Left colon (tissue), 2 donors: Measurements from ENCODE around the gene CSTPP1. TPM values are rescaled to one million over a fixed set of nuclear protein-coding genes. Genes with fewer than 3 reads are reported as not detected.
"Not testable (repeated sequence)": the region's sequence is repeated elsewhere in the genome, so short reads cannot be mapped to it uniquely, and the experiment has no call there.

Experiments used
- ATAC-seq: fragments of 200-7000 bp; cut with Tn5 transposase; one replicate; pipeline ENCODE4 v1.9.1; 2020; ENCODE audit warnings: mild to moderate bottlenecking, moderate library complexity
- DNase-seq, 2 donors: peaks; one replicate each; pipeline ENCODE4 v3.0.0-alpha.2; 2020
- intact Hi-C, 2 donors: fragments of 100-400 bp; cut with DNase I in 1 of 2; cut with micrococcal nuclease in 1 of 2; formaldehyde crosslinking; loops; one replicate each; pipeline versions ENCODE4 v1.11.2 to v1.14.0; 2022; cut with DNase I, micrococcal nuclease
- total RNA-seq, 2 donors: library from RNA; stranded (reverse); fragmentation: NEBNext Ultra II Directional; extraction: Animal tissue kit (Norgen Biotek cat#: 25700); gene quantifications; one replicate each; pipeline ENCODE4 v1.2.1, GENCODE V29; 2021
- donor health status: DM: no; HTN: no; CAD: no.
- donor health status: DM: yes; HTN: yes; CAD: no.

CSTPP1 gene
- total RNA-seq, 2 donors from 2014 or later: 27.7 to 34.8 TPM

- intact Hi-C loops: no loop called here
- ATAC-seq: peak; percentile 9
- no peak for DNase-seq
These were observed 169.0 kb downstream of the CSTPP1 start for GRCh38 chr11:47105541-47105940.

- peak; percentile 29 to 74 for DNase-seq
- ATAC-seq: peak; percentile 97
- intact Hi-C loops: no loop called here
These were observed 169.4 kb downstream of the CSTPP1 start for GRCh38 chr11:47105974-47106373.

DNA sequence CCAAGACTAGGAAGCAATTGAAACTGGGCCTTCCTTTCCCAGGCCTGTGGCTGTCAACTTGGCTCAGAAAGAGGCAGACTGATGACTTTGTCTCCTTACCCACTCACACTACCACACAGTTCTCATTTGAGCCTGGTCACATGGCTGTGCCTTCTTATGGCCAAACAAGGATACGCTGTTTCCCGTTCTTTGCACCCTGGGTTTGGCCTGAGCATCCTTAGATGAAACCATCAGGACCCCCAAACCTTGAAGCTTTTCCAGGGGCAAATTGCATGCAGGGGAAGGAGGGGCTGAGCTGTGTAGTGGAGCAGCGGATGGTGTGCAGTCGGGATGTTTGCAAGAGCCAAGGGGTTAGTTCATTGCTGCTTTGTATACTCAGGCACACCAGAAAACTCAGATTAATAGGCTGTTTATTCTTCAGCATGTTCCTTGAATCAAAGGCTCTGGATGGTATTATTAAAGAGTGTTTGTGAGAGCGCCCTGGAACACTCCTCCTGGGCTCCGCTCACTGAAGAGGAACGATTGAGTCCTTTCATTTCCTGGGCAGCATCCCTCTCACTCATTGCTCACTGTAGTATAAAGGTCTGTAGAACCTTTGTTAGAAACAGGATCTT is 170.3 kb downstream of the CSTPP1 start:
- intact Hi-C loops: no loop called here
- ATAC-seq: no peak
- peak in 1 of 2 donors; percentile 13 for DNase-seq

DNA sequence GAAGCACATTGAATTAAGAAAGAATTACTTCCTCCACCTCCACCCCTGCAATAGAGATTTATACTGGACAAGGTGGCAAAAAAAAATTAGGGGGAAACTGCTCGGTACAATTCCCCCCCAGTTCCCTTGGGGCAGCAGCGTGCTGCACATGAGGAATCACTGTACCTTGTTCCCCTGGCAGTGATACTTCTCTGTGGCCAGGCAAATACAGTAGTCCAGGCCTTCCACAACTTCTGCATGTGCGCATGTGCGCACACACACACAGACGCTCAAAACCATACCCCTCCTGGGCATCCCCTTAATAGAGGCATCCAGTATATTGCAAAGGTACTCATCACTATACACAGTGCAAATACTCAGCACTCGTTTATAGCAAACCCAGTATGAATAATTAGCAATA is 171.2 kb downstream of the CSTPP1 start:
- DNase-seq (no peak), ATAC-seq (no peak)
- intact Hi-C loops: no loop called here

GRCh38 chr11:47108214-47108613 is 171.7 kb downstream of the CSTPP1 start:
- ATAC-seq: no peak
- peak in 1 of 2 donors; percentile 18 for DNase-seq
- intact Hi-C loops: no loop called here

DNA sequence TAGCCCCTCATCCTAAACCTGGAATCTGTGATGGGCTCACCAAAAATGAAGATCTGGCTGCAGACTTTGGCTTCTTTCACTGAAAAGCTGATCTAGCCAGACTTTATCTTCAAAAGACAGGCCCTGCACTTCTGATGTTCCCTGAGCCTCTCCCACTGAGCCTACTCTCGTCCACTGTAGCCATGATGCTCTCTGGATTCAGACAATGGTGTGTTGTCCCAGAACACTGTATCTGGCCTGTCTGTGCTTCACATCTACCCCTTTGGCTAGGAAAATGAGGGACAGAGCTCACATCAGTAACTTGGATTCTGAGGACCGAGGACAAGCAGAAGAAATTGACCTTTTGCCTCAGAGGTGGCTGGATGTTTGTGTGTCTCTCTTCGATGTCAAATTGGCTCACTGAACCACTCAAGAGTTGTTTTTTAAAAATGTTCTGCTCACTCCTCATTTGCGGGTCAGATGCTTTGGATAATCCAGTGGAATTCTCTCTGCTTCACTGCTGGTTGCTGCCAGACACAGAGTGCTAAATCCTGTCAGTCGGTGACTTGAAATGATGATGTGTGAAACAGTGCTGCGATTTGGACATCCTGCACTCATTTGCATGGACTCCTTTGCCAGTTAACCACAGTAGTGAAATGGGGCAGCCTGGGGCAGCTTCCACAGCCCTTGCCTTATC is 172.6 kb downstream of the CSTPP1 start:
- intact Hi-C loops: no loop called here
- DNase-seq (no peak), ATAC-seq (no peak)

DNA sequence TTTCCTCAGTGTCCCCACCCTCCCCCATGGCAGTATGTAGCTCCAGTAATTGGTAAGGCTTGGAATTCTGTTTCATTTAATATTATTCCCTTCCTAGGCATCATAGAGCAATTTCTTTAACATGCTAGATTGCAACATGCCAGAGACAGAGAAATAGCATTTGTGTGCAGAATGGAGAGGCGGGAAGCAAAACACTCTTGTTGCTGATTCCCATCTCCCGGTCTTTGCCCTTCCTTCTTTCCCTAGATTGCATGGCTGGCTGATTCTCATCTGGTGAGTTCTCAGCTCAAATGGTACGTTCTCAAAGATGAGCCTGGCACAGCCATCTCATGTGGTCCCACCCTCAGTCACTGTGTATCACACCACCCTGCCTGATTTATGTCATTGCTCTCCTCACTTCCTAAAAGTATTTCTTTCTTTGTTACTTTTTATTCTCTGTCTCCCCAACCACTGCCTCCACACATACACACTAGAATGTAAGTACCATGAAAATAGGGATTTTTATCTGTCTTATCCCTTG is 173.2 kb downstream of the CSTPP1 start:
- intact Hi-C loops: no loop called here
- ATAC-seq (no peak), DNase-seq (no peak)

DNA sequence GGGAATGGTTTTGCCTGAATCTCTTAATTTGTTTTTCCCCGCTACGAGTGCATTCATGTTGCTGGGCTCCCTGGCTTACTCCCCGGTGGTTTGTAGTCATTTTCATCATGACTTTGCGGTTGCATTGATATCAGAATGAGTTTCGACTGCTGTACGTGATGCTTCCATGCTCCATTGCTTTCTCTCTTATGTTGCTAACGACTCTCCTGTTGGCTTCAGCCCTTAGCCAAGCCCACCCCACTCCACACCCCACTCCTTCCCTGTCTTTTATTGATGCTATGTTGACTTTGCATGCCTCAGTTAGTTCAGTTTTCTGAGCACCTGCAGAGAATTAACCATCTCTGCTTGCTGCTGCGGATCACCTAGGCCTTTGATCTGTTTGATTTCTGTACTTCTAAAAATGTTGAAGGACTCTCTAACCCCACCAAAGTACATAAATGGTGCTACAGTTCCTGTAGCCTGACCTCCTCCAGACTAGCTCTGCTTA is 174.8 kb downstream of the CSTPP1 start:
- ATAC-seq (peak; percentile 51), DNase-seq (no peak)

GRCh38 chr11:47112941-47113340 is 176.4 kb downstream of the CSTPP1 start:
- intact Hi-C loops: not testable (repeated sequence)

More for the DNA sequence above, 174.8 kb downstream of the CSTPP1 start:
- intact Hi-C loops: no loop called here

DNA sequence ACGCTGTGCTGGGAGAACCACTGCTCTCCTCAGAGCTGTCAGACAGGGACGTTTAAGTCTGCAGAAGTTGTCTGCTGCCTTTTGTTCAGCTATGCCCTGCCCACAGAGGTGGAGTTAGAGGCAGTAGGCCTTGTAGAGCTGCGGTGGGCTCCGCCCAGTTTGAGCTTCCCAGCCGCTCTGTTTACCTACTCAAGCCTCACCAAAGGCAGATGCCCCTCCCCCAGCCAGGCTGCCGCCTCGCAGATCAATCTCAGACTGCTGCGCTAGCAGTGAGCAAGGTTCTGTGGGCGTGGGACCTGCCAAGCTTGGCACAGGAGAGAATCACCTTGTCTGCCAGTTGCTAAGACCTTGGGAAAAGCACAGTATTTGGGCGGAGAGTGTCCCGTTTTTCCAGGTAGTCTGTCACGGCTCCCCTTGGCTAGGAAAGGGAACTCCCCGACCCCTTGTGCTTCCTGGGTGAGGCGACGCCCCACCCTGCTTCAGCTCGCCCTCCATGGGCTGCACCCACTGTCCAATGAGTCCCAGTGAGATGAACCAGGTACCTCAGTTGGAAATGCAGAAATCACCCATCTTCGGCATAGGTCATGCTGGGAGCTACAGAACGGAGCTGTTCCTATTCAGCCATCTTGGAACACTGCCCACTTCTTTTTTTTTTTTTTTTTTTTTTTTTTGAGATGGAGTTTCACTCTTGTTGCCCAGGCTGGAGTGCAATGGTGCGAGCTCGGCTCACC is 182.6 kb downstream of the CSTPP1 start:
- DNase-seq (peak; percentile 95 to 96), ATAC-seq (peak; percentile 94)
- intact Hi-C loops: not testable (repeated sequence)

More at GRCh38 chr11:47112941-47113340, 176.4 kb downstream of the CSTPP1 start:
- not testable (repeated sequence) for ATAC-seq, DNase-seq

GRCh38 chr11:47121056-47121455 is 184.5 kb downstream of the CSTPP1 start:
- DNase-seq: no peak
- intact Hi-C loops: no loop called here
- ATAC-seq: no peak

GRCh38 chr11:47121731-47122130 is 185.2 kb downstream of the CSTPP1 start:
- intact Hi-C loops: no loop called here
- DNase-seq (no peak), ATAC-seq (no peak)

DNA sequence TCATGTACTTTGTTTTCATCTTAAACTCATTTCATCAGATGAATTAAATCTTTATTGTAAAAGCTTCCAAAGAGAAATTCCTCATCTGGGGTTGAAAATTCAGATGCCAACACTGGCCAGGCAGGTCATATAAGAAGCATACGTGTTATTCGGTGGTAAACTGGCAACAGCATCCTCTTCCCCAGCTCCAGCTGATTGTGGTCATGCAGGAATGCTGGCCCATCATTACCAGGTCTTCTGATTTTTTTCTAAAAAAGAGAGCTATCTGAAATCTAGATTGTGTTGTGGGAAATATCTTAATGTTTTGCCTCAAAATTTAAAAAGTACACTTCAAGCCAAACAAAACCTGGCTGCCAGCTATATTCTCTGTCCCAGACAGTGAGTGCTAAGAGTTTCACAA is 186.5 kb downstream of the CSTPP1 start:
- intact Hi-C loops: no loop called here
- DNase-seq (no peak), ATAC-seq (no peak)

DNA sequence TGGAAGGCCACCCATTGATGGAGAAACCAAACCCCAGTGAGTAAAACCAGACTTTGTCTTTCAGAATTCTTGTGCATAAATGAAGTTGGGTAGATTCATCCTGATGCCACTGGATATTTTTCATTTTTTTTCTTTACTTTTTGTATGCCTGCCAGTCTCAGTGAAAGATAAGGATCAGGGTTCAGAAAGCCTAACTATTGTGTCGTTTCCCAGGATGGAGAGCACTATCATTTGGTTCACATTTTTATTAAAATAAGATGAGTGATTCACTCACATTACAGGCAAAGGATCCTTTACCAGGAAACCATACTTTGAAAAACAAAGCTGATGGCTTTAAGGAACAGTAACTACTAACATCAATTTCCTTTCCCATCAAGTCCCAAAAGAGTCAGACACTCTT is 188.1 kb downstream of the CSTPP1 start:
- ATAC-seq (no peak), DNase-seq (no peak)
- intact Hi-C loops: no loop called here

- intact Hi-C loops: no loop called here
- DNase-seq (no peak), ATAC-seq (no peak)
These were observed 188.5 kb downstream of the CSTPP1 start for GRCh38 chr11:47125083-47125482.

DNA sequence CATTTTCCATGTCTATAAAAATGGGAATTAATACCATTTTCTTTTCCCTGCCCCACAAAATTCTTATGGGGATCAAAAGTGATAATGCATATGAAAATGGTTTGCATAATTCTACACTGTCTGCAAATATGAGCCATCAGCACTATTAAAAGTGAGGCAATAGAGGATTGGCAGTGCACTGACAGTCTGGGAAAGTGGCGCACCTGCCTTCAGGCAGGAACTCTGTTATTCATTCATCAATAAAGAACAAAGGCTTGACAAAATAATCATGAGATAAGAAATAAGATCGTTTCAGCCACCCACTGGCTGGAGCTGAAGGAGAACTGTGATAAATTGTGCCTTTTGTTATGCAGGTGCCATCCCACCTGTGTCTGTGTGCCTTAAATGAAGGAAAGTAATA is 190.7 kb downstream of the CSTPP1 start:
- DNase-seq (no peak), ATAC-seq (peak; percentile 61)
- intact Hi-C loops: no loop called here

DNA sequence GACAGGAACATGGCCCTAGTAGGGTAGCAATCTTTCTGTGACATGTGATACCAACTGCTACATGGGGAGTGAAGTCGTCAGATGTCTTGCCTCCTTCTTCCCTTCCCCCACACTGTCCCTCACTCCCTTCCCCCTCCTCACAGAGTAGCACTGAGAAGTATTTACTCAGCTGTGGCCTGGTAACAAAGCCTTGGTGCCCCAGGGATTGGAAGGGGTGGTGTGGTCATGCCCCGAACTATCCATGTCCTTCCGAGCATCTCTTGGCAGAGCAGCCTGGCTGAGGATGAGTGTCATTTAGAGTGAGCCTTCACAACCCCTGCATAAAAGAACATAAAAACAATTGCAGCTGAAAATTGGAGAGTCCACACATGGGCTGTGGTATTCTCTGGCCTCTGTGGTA is 194.0 kb downstream of the CSTPP1 start:
- ATAC-seq (no peak), DNase-seq (no peak)
- intact Hi-C loops: no loop called here

DNA sequence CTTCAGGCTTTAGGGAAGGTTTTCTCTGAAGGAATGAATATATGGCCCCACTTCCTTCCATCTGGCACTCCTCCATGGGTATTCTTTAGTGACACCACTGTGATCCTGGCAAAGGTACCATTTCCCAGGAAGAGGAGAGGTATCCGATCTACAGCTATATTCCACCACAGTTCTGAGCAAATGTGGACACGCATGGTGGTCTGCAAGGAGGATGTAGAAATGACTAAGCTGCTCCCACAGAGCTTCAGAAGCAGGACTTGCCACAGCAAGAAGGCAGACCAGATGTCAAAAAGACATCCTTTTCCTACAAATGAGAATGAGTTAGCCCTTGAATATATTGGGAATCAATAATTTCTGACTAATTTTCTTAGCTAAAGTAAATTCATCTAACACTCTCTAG is 194.6 kb downstream of the CSTPP1 start:
- intact Hi-C loops: no loop called here
- ATAC-seq (no peak), DNase-seq (no peak)

DNA sequence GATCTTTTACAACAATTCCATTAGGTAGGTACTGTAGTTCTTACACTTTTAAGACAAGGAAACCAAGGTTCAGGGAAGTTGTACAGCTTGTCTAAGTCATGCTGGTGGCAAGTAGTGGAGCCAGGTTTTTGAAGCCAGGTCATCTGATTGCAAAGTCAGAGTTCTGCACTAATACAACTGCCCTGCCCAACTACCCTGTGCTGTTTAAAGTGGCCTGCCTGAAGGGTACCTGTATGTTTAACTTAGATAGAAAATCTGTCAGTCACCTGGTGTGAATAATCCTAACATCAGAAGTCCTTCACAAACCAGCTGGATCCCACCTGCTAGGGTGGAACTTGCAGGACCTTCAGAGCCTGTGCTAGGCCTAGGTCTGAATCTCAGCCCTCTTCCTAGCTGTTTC is 195.9 kb downstream of the CSTPP1 start:
- peak; percentile 70 for ATAC-seq
- no peak for DNase-seq
- intact Hi-C loops: no loop called here

- peak; percentile 64 for ATAC-seq
- DNase-seq: no peak
- intact Hi-C loops: no loop called here
These were observed 196.4 kb downstream of the CSTPP1 start for GRCh38 chr11:47132981-47133380.
